ENCODE measurements around the gene KRT74.

- no peak for TF ChIP-seq CTCF (IDR thresholded peaks at IDR 0.05)
- no peak for TF ChIP-seq POLR2A (IDR thresholded peaks at IDR 0.05)
Observed at GRCh38 chr12:52575256-52575655, 1.6 kb upstream of the KRT74 start.
